OCI-LY3 (cell line): ENCODE data around the gene CARD18.

ENCODE experiments used
- H2AFZ ChIP-seq: fragments of 200-600, 300-600 bp; shearing (Covaris generic); 2 replicates; pipeline ENCODE4 v1.6.0; 2014; ENCODE audit warnings: antibody characterized with exemption, low read depth, low read length
- H3K27ac ChIP-seq: fragments of 200-600, 300-600 bp; sonication (generic); 2 replicates; pipeline ENCODE4 v1.5.1; 2014; ENCODE audit warnings: mild to moderate bottlenecking, low read length, moderate library complexity, mixed read lengths
- H3K27me3 ChIP-seq: fragments of 200-600, 300-600 bp; sonication (generic); 2 replicates; pipeline ENCODE4 v1.6.1; 2014; ENCODE audit warnings: low read depth, low read length, mixed read lengths
- H3K36me3 ChIP-seq: fragments of 200-600, 300-600 bp; sonication (generic); replicated peaks from 2 replicates; pipeline ENCODE3; 2014; ENCODE audit warnings: low read depth, low read length, mixed read lengths
- H3K4me1 ChIP-seq: fragments of 300-600, 200-600 bp; sonication (generic); 2 replicates; pipeline ENCODE4 v1.6.1; 2014; ENCODE audit warnings: low read length, mixed read lengths
- H3K4me2 ChIP-seq: fragments of 200-600, 300-600 bp; sonication (generic); 2 replicates; pipeline ENCODE4 v1.6.1; 2014; ENCODE audit warnings: low read length, mixed read lengths
- H3K4me3 ChIP-seq: fragments of 300-600, 200-600 bp; sonication (generic); 2 replicates; pipeline ENCODE4 v1.5.1; 2014; ENCODE audit warnings: antibody characterized with exemption, mild to moderate bottlenecking, low read length, moderate library complexity
- H3K79me2 ChIP-seq: fragments of 300-600, 200-600 bp; shearing (Covaris generic); 2 replicates; pipeline ENCODE4 v1.6.1; 2014; ENCODE audit warnings: mild to moderate bottlenecking, low read length, mixed read lengths
- H3K9ac ChIP-seq: fragments of 300-600, 200-600 bp; shearing (Covaris generic); 2 replicates; pipeline ENCODE4 v1.6.0; 2014; ENCODE audit warnings: mild to moderate bottlenecking, low read length, moderate library complexity
- H3K9me3 ChIP-seq: fragments of 200-600, 300-600 bp; shearing (Covaris generic); 2 replicates; pipeline ENCODE4 v1.6.1; 2014; ENCODE audit warnings: low read length, mixed read lengths; ENCODE audit not compliant: insufficient read depth
- H4K20me1 ChIP-seq: fragments of 200-600, 300-600 bp; sonication (generic); 2 replicates; pipeline ENCODE4 v1.6.1; 2016; ENCODE audit warnings: low read length, mixed read lengths; ENCODE audit not compliant: insufficient read depth
- CTCF ChIP-seq: fragments of 200-600, 300-600 bp; sonication (generic); IDR thresholded peaks from 2 replicates; pipeline ENCODE4 v1.5.1; 2014; ENCODE audit warnings: antibody characterized with exemption, low read length, low read depth
- EZH2phosphoT487 ChIP-seq: fragments of 200-600 bp; shearing (Covaris generic); IDR thresholded peaks from 2 replicates; pipeline ENCODE4 v1.6.1; 2018; ENCODE audit warnings: antibody characterized with exemption, mixed run types, low read depth

The CARD18 gene

GRCh38 chr11:105156720-105157119 lies 17.2 kb upstream of the CARD18 start:
- H3K27ac ChIP-seq: no peak overlapping the region
- no peaks in the 10 kb centered on the region for H3K4me1 ChIP-seq
- H4K20me1 ChIP-seq: no peaks in the 10 kb centered on the region
- H3K4me2 ChIP-seq: no peak overlapping the region
- no peaks in the 10 kb centered on the region for H3K27me3 ChIP-seq
- no peaks in the 10 kb centered on the region for H3K36me3 ChIP-seq
- no peak overlapping the region for H3K4me3 ChIP-seq
- TF ChIP-seq CTCF: no peak
- TF ChIP-seq EZH2phosphoT487: no peak
- no peak overlapping the region for H3K9ac ChIP-seq
- H2AFZ ChIP-seq: no peak overlapping the region
- H3K79me2 ChIP-seq: no peaks in the 10 kb centered on the region
- H3K9me3 ChIP-seq: no peaks in the 10 kb centered on the region

GRCh38 chr11:105156231-105156630 lies 16.7 kb upstream of the CARD18 start:
- no peak overlapping the region for H3K27ac ChIP-seq
- no peak for TF ChIP-seq EZH2phosphoT487
- TF ChIP-seq CTCF: no peak
- H3K4me2 ChIP-seq: no peak overlapping the region
- no peak overlapping the region for H2AFZ ChIP-seq
- no peak overlapping the region for H3K4me3 ChIP-seq
- no peaks in the 10 kb centered on the region for H3K36me3 ChIP-seq
- no peaks in the 10 kb centered on the region for H4K20me1 ChIP-seq
- no peaks in the 10 kb centered on the region for H3K4me1 ChIP-seq
- H3K79me2 ChIP-seq: no peaks in the 10 kb centered on the region
- no peaks in the 10 kb centered on the region for H3K27me3 ChIP-seq
- no peaks in the 10 kb centered on the region for H3K9me3 ChIP-seq
- H3K9ac ChIP-seq: no peak overlapping the region

DNA sequence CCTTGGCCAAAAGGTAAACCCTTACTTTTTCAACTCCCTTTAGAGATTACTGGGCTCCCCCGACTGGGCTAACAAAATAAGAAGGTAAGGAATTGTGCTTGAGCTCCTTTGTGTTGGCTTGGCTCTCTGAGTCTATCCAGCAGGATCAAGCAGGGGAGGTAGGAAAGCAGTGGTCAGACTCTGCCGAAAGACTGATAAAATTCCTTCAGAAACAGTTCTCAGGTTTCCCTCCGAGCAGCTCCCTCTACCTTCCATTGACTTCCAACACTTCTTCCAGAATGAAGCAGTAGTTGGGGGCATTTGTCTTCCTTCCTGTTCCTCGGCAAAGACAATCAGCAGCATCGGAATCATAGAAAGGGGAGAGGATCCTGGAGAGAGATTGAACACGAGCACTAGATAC lies 16.1 kb upstream of the CARD18 start:
- Histone ChIP-seq H3K27ac (no peak overlapping the region), H3K79me2 (no peaks in the 10 kb centered on the region), H4K20me1 (no peaks in the 10 kb centered on the region), H3K36me3 (no peaks in the 10 kb centered on the region), H2AFZ (no peak overlapping the region), H3K9ac (no peak overlapping the region), H3K9me3 (no peaks in the 10 kb centered on the region), H3K4me1 (no peaks in the 10 kb centered on the region), H3K27me3 (no peaks in the 10 kb centered on the region), H3K4me2 (no peak overlapping the region), H3K4me3 (no peak overlapping the region)
- no peak for TF ChIP-seq CTCF
- TF ChIP-seq EZH2phosphoT487: no peak

DNA sequence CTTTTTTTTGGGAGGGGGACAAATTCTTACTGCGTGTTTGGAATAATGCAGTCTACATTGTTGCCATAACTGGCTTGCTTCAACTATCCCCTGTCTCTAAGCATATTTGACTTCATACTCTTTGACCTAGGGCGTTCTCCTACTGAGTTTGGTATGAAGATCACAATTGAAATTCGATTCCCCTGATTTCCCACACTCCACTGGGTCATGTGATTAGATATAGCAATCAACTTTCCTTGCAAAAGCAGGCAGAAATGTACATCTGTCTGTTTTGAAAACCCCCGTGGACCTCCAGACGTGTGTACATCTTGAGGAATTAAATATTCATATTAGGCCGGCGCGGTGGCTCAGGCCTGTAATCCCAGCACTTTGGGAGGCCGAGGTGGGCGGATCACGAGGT lies 13.8 kb upstream of the CARD18 start:
- Histone ChIP-seq H3K4me2 (no peak overlapping the region), H3K79me2 (no peaks in the 10 kb centered on the region), H2AFZ (no peak overlapping the region), H3K4me1 (no peaks in the 10 kb centered on the region), H3K9me3 (no peaks in the 10 kb centered on the region), H3K4me3 (no peak overlapping the region), H3K9ac (no peak overlapping the region), H3K36me3 (no peaks in the 10 kb centered on the region), H3K27ac (no peak overlapping the region), H4K20me1 (no peaks in the 10 kb centered on the region), H3K27me3 (no peaks in the 10 kb centered on the region)
- TF ChIP-seq CTCF: no peak
- TF ChIP-seq EZH2phosphoT487: no peak
